ENCODE results near the gene HEATR5B. TPM values are rescaled to one million over a fixed set of nuclear protein-coding genes. Genes with fewer than 3 reads are reported as not detected.
A peak's percentile ranks its signal among the peaks of the same experiment; 100 is the strongest.

HEATR5B gene
- total RNA-seq, 2 donors from 2014 or later, result 21.5 to 22.7 TPM

- TF ChIP-seq CTCF (conservative IDR thresholded peaks at IDR 0.05), result peak; percentile 67
- H3K27ac ChIP-seq (ENCODE audit: low read depth, low read length), result no peak overlapping the region
- peaks cover 62% of the 10 kb centered on the region for H3K36me3 ChIP-seq (ENCODE audit: control insufficient read depth, insufficient read depth, low read length)
- H3K4me3 Mint-ChIP-seq, result no peak overlapping the region
- H3K36me3 Mint-ChIP-seq (ENCODE audit: low read depth), result peaks cover 38% of the 10 kb centered on the region
- no peak overlapping the region for H3K4me3 ChIP-seq (ENCODE audit: low read length)
- no peaks in the 10 kb centered on the region for H3K9me3 Mint-ChIP-seq
- no peak overlapping the region for H3K9ac ChIP-seq (ENCODE audit: extremely low read depth, low read length, poor library complexity, severe bottlenecking)
- 79 to 87% methylated on average over 5 of the region's 5 CpGs for WGBS, 2 experiments (ENCODE audit: insufficient coverage in 1 of 2, insufficient read length in 1 of 2)
- no peak overlapping the region for H3K27ac Mint-ChIP-seq
- peaks cover 10% of the 10 kb centered on the region for H3K9me3 ChIP-seq (ENCODE audit: control insufficient read depth, low read length)
- no peaks in the 10 kb centered on the region for H3K27me3 ChIP-seq (ENCODE audit: control insufficient read depth, insufficient read depth, low read length, poor library complexity, severe bottlenecking)
- H3K4me1 ChIP-seq (ENCODE audit: control insufficient read depth, insufficient read depth, low read length), result no peaks in the 10 kb centered on the region
- DNase-seq, result peak; percentile 70
- H3K4me1 Mint-ChIP-seq, result no peaks in the 10 kb centered on the region
- no peaks in the 10 kb centered on the region for H3K27me3 Mint-ChIP-seq (ENCODE audit: insufficient read depth)
Observed at GRCh38 chr2:37026050-37026449, 58.1 kb downstream of the HEATR5B start.

- H3K36me3 Mint-ChIP-seq (ENCODE audit: low read depth), result peaks cover 54% of the 10 kb centered on the region
- Histone ChIP-seq H3K36me3 (ENCODE audit: control insufficient read depth, insufficient read depth, low read length) (peaks cover 59% of the 10 kb centered on the region), H3K27ac (ENCODE audit: low read depth, low read length) (no peak overlapping the region), H3K4me3 (ENCODE audit: low read length) (no peak overlapping the region), H3K4me1 (ENCODE audit: control insufficient read depth, insufficient read depth, low read length) (no peaks in the 10 kb centered on the region), H3K27me3 (ENCODE audit: control insufficient read depth, insufficient read depth, low read length, poor library complexity, severe bottlenecking) (no peaks in the 10 kb centered on the region), H3K9ac (ENCODE audit: extremely low read depth, low read length, poor library complexity, severe bottlenecking) (no peak overlapping the region), H3K9me3 (ENCODE audit: control insufficient read depth, low read length) (peaks cover 2% of the 10 kb centered on the region)
- no peak for TF ChIP-seq CTCF (conservative IDR thresholded peaks at IDR 0.05)
- no peak for DNase-seq
- H3K27ac Mint-ChIP-seq, result no peak overlapping the region
- H3K9me3 Mint-ChIP-seq, result no peaks in the 10 kb centered on the region
- H3K27me3 Mint-ChIP-seq (ENCODE audit: insufficient read depth), result no peaks in the 10 kb centered on the region
- no peaks in the 10 kb centered on the region for H3K4me1 Mint-ChIP-seq
- 95 to 96% methylated on average over 3 to 5 of the region's 5 CpGs for WGBS, 2 experiments (ENCODE audit: insufficient coverage in 1 of 2, insufficient read length in 1 of 2)
- no peak overlapping the region for H3K4me3 Mint-ChIP-seq
Observed at GRCh38 chr2:37020887-37021796, 63.0 kb downstream of the HEATR5B start.

GRCh38 chr2:37020212-37020886, 63.8 kb downstream of the HEATR5B start:
- H3K9ac ChIP-seq (ENCODE audit: extremely low read depth, low read length, poor library complexity, severe bottlenecking), result no peak overlapping the region
- H3K9me3 Mint-ChIP-seq, result no peaks in the 10 kb centered on the region
- H3K4me1 Mint-ChIP-seq, result no peaks in the 10 kb centered on the region
- TF ChIP-seq CTCF (conservative IDR thresholded peaks at IDR 0.05), result no peak
- no peak overlapping the region for H3K27ac ChIP-seq (ENCODE audit: low read depth, low read length)
- H3K27ac Mint-ChIP-seq, result no peak overlapping the region
- H3K27me3 Mint-ChIP-seq (ENCODE audit: insufficient read depth), result no peaks in the 10 kb centered on the region
- H3K36me3 ChIP-seq (ENCODE audit: control insufficient read depth, insufficient read depth, low read length), result peaks cover 55% of the 10 kb centered on the region
- WGBS, 2 experiments (ENCODE audit: insufficient coverage in 1 of 2, insufficient read length in 1 of 2), result 92 to 94% methylated on average over 3 to 5 of the region's 5 CpGs
- H3K4me1 ChIP-seq (ENCODE audit: control insufficient read depth, insufficient read depth, low read length), result no peaks in the 10 kb centered on the region
- H3K36me3 Mint-ChIP-seq (ENCODE audit: low read depth), result peaks cover 47% of the 10 kb centered on the region
- DNase-seq, result no peak
- no peak overlapping the region for H3K4me3 Mint-ChIP-seq
- no peak overlapping the region for H3K4me3 ChIP-seq (ENCODE audit: low read length)
- H3K27me3 ChIP-seq (ENCODE audit: control insufficient read depth, insufficient read depth, low read length, poor library complexity, severe bottlenecking), result no peaks in the 10 kb centered on the region
- H3K9me3 ChIP-seq (ENCODE audit: control insufficient read depth, low read length), result no peaks in the 10 kb centered on the region

Measured in endodermal cell (in vitro differentiated cells).